Mesendoderm (in vitro differentiated cells): ENCODE measurements around the gene CREM.

Source experiments
- DNase-seq: peaks from one replicate; pipeline ENCODE4 v3.0.0; 2013
- H2AK5ac ChIP-seq: 2 replicates; pipeline ENCODE4 v1.6.1; 2013; ENCODE audit warnings: low read length, inconsistent platforms
- H2BK120ac ChIP-seq: 2 replicates; pipeline ENCODE4 v1.6.1; 2013; ENCODE audit warnings: low read depth, mild to moderate bottlenecking, low read length, moderate library complexity, mixed read lengths
- H2BK15ac ChIP-seq: replicated peaks from 2 replicates; pipeline ENCODE4 v1.6.1; 2013; ENCODE audit warnings: low read depth, mild to moderate bottlenecking, moderate library complexity
- H2BK5ac ChIP-seq: 2 replicates; pipeline ENCODE4 v1.6.1; 2013; ENCODE audit warnings: low read length, inconsistent platforms
- H3K18ac ChIP-seq: 2 replicates; pipeline ENCODE4 v1.6.1; 2013; ENCODE audit warnings: mild to moderate bottlenecking, low read length, mixed read lengths
- H3K23ac ChIP-seq: one replicate; pipeline ENCODE4 v1.6.1; 2013; ENCODE audit warnings: low read length
- H3K27ac ChIP-seq: 2 replicates; pipeline ENCODE4 v1.5.1; 2013; ENCODE audit warnings: low read depth, mild to moderate bottlenecking, inconsistent platforms, low read length, moderate library complexity
- H3K27me3 ChIP-seq: 2 replicates; pipeline ENCODE4 v1.6.1; 2013; ENCODE audit warnings: low read length, control low read depth, mild to moderate bottlenecking, inconsistent platforms; ENCODE audit not compliant: insufficient read depth, poor library complexity
- H3K36me3 ChIP-seq: 2 replicates; pipeline ENCODE4 v1.6.1; 2013; ENCODE audit warnings: low read length, inconsistent platforms; ENCODE audit not compliant: control insufficient read depth, insufficient read depth
- H3K4ac ChIP-seq: one replicate; pipeline ENCODE4 v1.6.1; 2013; ENCODE audit warnings: low read depth, mild to moderate bottlenecking, low read length, moderate library complexity
- H3K4me1 ChIP-seq: 2 replicates; pipeline ENCODE4 v1.6.1; 2013; ENCODE audit warnings: low read depth, low read length, inconsistent platforms; ENCODE audit not compliant: control insufficient read depth
- H3K4me2 ChIP-seq: 2 replicates; pipeline ENCODE4 v1.6.1; 2013; ENCODE audit warnings: low read length
- H3K4me3 ChIP-seq: 2 replicates; pipeline ENCODE4 v1.5.1; 2013; ENCODE audit warnings: mild to moderate bottlenecking, low read length
- H3K56ac ChIP-seq: one replicate; pipeline ENCODE4 v1.6.1; 2013; ENCODE audit warnings: low read length
- H3K79me1 ChIP-seq: 2 replicates; pipeline ENCODE4 v1.6.1; 2013; ENCODE audit warnings: low read length, inconsistent platforms
- H3K79me2 ChIP-seq: 2 replicates; pipeline ENCODE4 v1.6.1; 2013; ENCODE audit warnings: mild to moderate bottlenecking, low read length; ENCODE audit not compliant: control insufficient read depth, insufficient read depth
- H3K9ac ChIP-seq: 2 replicates; pipeline ENCODE4 v1.6.1; 2013; ENCODE audit warnings: low read length, inconsistent platforms
- H4K5ac ChIP-seq: one replicate; pipeline ENCODE4 v1.6.1; 2013; ENCODE audit warnings: low read length
- H4K8ac ChIP-seq: one replicate; pipeline ENCODE4 v1.6.1; 2013; ENCODE audit warnings: low read depth, mild to moderate bottlenecking, control low read depth, low read length, moderate library complexity
- WGBS: extraction: QIAGEN DNeasy Blood & Tissue Kit; methylation state at CpG from one replicate; pipeline ENCODE4 v1.1.7; 2013; ENCODE audit warnings: low lambda C conversion rate, missing lambda C conversion rate; ENCODE audit not compliant: insufficient coverage; ENCODE audit errors: extremely low coverage; 5-methylcytosine and 5-hydroxymethylcytosine counted together

Gene CREM

DNA sequence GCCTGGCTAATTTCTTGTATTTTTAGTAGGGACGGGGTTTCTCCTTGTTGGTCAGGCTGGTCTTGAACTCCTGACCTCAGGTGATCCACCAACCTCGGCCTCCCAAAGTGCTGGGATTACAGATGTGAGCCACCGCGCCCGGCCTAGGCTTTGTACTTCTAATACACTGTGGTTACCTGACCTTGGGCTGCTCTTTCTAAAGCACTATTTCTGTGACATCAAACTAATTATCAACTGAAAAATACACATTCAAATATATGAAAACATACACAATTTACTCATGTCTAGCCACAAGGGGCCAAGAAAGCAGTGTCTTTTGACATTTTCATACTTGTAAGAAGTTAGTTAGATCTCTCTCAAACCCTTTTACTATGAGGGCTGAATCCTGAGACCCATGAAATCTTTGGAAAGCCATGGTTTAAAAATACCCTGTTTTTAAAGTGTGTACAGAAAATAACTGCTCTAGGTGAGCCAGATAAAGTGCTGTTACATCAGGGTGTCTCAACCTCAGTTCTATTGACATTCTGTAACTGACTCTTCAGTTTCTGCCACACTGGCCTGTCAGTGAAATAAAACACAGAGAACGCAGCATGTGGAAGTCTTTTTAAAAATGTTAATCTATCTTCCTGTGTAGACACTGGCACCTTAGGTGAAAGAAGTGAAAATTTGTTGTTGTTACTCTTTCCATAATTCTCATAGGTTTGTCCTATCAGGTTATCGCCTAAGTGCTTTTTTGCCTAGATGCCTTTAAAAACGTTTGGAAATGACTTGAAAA is 58.8 kb downstream of the CREM start:
- H2AK5ac ChIP-seq: no peak overlapping the region

DNA sequence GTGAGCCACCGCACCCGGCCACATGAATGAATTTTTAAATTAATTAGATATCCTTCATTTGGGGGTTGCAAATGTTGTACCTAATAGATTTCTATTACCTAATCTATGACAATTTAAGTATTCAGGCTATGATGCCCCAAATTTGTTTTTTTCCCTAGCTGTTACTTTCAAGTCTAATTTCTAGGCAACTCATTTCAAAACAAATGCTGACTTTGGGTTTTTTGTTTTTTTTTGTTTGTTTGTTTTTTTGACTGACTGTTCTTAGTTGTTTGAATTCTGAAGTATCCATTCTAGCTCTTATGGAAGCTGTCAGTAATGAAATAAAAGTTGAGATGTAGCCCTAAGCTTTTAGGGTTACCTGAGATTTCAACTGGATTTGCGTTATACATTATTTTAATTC is 62.3 kb downstream of the CREM start:
- H3K4me1 ChIP-seq: peaks cover 4% of the 10 kb centered on the region
- H4K8ac ChIP-seq: no peak overlapping the region
- H2BK15ac ChIP-seq: no peak overlapping the region
- no peaks in the 10 kb centered on the region for H3K36me3 ChIP-seq
- no peak overlapping the region for H3K27ac ChIP-seq
- H3K4me3 ChIP-seq: no peak overlapping the region
- no peak overlapping the region for H2AK5ac ChIP-seq
- H3K56ac ChIP-seq: no peak overlapping the region
- H3K4me2 ChIP-seq: no peak overlapping the region
- H3K23ac ChIP-seq: no peak overlapping the region
- no peaks in the 10 kb centered on the region for H3K79me1 ChIP-seq
- no peak overlapping the region for H3K9ac ChIP-seq
- H2BK120ac ChIP-seq: no peak overlapping the region
- H3K27me3 ChIP-seq: no peaks in the 10 kb centered on the region
- WGBS: no CpG with 5 or more reads among the region's 3 CpGs
- no peak for DNase-seq
- H4K5ac ChIP-seq: no peak overlapping the region
- H2BK5ac ChIP-seq: no peak overlapping the region
- no peak overlapping the region for H3K18ac ChIP-seq
- H3K79me2 ChIP-seq: no peaks in the 10 kb centered on the region
- no peak overlapping the region for H3K4ac ChIP-seq

More for the DNA sequence above, 58.8 kb downstream of the CREM start:
- Histone ChIP-seq H3K9ac (no peak overlapping the region), H2BK15ac (no peak overlapping the region), H3K23ac (no peak overlapping the region), H3K36me3 (no peaks in the 10 kb centered on the region), H3K4me1 (no peaks in the 10 kb centered on the region), H3K18ac (no peak overlapping the region), H3K4me3 (no peak overlapping the region), H4K8ac (no peak overlapping the region), H3K79me2 (no peaks in the 10 kb centered on the region), H2BK5ac (no peak overlapping the region), H3K27ac (no peak overlapping the region), H3K4me2 (no peak overlapping the region), H4K5ac (no peak overlapping the region), H3K56ac (no peak overlapping the region), H3K79me1 (no peaks in the 10 kb centered on the region), H3K4ac (no peak overlapping the region), H2BK120ac (no peak overlapping the region), H3K27me3 (no peaks in the 10 kb centered on the region)
- no CpG with 5 or more reads among the region's 8 CpGs for WGBS
- no peak for DNase-seq

DNA sequence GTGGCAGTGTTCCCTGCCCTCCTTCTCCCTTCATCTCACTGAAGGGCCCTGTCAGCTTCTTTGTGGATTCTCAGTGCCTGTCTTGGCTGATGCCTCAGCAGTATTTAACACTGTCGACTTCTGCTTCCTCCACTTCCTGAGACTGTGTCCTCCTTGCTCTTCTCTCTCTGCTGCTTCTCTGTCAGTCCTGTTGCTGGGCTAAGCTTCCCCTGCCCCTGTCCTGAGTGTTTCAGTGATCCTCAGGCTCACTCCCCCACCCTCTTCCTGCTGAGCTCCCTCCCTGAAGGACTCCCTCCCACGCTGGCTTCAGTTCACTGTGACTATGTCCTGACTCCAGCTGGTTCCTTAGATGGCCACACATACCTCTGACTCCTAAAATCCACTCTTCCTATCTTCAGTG is 64.9 kb downstream of the CREM start:
- no peak overlapping the region for H3K23ac ChIP-seq
- no peaks in the 10 kb centered on the region for H3K27me3 ChIP-seq
- no peak overlapping the region for H3K27ac ChIP-seq
- no peaks in the 10 kb centered on the region for H3K79me2 ChIP-seq
- H4K5ac ChIP-seq: no peak overlapping the region
- H4K8ac ChIP-seq: no peak overlapping the region
- H2BK15ac ChIP-seq: no peak overlapping the region
- H3K4me1 ChIP-seq: peaks cover 6% of the 10 kb centered on the region
- no peak overlapping the region for H2AK5ac ChIP-seq
- H3K4me3 ChIP-seq: no peak overlapping the region
- no peak overlapping the region for H3K9ac ChIP-seq
- no peak overlapping the region for H2BK120ac ChIP-seq
- no peak overlapping the region for H2BK5ac ChIP-seq
- no peaks in the 10 kb centered on the region for H3K79me1 ChIP-seq
- H3K4me2 ChIP-seq: no peak overlapping the region
- DNase-seq: peak; percentile 21
- H3K4ac ChIP-seq: no peak overlapping the region
- no CpG with 5 or more reads among the region's 2 CpGs for WGBS
- H3K56ac ChIP-seq: no peak overlapping the region
- H3K18ac ChIP-seq: no peak overlapping the region
- H3K36me3 ChIP-seq: no peaks in the 10 kb centered on the region

DNA sequence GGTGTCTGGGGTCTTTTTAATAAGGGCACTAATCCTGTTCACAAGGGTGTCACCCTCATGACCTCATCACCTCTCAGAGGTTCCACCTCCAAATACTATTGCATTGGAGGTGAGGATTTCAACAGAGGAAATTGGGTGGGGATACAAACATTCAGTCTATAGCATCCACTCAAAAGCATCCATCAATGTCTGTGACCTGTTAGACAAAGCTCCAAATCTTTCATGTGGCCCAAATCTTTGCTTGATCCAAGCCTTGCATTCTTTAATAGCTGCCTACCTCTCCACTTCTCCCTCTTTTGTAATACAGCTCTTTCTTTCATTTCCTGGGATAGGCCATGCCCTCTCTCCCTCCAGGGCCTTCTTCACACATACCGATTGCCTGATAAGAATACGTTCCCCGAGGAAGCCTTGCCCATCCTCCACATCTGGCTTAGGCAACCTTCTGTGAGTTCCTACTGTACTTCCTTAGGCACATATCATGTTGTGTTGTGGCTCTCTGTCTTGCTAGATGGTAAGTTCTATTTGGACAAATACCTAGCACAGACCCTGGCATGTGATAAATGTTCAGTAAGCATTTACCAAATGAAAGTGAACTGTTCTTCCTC is 66.1 kb downstream of the CREM start:
- no peak overlapping the region for H3K18ac ChIP-seq
- peaks cover 6% of the 10 kb centered on the region for H3K4me1 ChIP-seq
- H2AK5ac ChIP-seq: no peak overlapping the region
- DNase-seq: peak; percentile 91
- H3K23ac ChIP-seq: no peak overlapping the region
- H4K5ac ChIP-seq: no peak overlapping the region
- H2BK120ac ChIP-seq: no peak overlapping the region
- no peak overlapping the region for H3K4ac ChIP-seq
- H3K79me1 ChIP-seq: no peaks in the 10 kb centered on the region
- H3K27me3 ChIP-seq: no peaks in the 10 kb centered on the region
- no peaks in the 10 kb centered on the region for H3K36me3 ChIP-seq
- no peak overlapping the region for H2BK15ac ChIP-seq
- WGBS: no CpG with 5 or more reads among the region's 3 CpGs
- H3K79me2 ChIP-seq: no peaks in the 10 kb centered on the region
- H3K27ac ChIP-seq: peak overlapping the region; percentile 5
- H4K8ac ChIP-seq: no peak overlapping the region
- no peak overlapping the region for H3K9ac ChIP-seq
- no peak overlapping the region for H3K4me2 ChIP-seq
- peak overlapping the region; percentile 17 for H3K56ac ChIP-seq
- H3K4me3 ChIP-seq: no peak overlapping the region
- no peak overlapping the region for H2BK5ac ChIP-seq

DNA sequence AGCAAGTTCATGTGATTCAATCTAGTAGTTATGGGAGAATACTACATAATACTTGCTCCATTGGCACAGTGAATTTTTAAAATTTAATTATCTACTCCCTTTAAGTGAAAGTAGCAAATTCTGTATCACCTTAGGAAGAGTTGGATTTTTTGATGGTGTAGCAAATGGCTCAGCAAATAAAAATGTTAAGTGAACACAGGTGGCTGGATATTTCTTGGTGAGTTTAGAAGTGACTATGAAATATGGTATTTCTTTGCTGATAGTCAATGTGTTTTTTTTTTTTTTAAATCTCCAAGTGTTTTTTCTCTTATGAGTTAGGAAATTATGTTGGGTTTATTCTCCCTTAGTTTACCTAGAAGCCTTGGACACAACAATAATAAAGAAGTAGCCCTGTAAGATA is 67.8 kb downstream of the CREM start:
- Histone ChIP-seq H3K4me1 (peaks cover 6% of the 10 kb centered on the region), H3K4me2 (no peak overlapping the region), H3K79me2 (no peaks in the 10 kb centered on the region), H2BK15ac (no peak overlapping the region), H4K8ac (no peak overlapping the region), H3K27ac (no peak overlapping the region), H3K23ac (no peak overlapping the region), H2BK5ac (no peak overlapping the region), H3K56ac (no peak overlapping the region), H2AK5ac (no peak overlapping the region), H4K5ac (no peak overlapping the region), H3K4me3 (no peak overlapping the region), H3K27me3 (no peaks in the 10 kb centered on the region), H2BK120ac (no peak overlapping the region), H3K36me3 (no peaks in the 10 kb centered on the region), H3K79me1 (no peaks in the 10 kb centered on the region), H3K9ac (no peak overlapping the region), H3K4ac (no peak overlapping the region), H3K18ac (no peak overlapping the region)
- no peak for DNase-seq

DNA sequence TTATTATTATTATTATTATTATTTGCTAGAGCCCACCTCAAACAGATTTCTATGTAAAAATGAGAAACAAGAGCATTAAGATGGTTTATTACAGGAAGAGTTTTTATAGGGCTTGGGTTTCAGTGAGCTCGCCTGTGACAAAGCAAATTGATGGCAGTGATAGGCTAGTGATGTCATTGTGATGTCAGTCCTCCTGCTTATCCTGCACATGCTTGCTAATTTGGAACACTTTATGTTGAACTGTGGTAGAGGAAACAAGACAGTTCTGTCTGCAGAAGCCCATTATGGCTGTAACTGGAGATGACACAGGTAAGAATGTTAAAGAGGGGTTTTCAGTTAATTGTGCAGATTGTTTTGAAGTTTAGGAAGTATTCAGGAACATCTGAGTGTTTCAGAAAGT is 68.3 kb downstream of the CREM start:
- no peak overlapping the region for H2BK15ac ChIP-seq

More for the DNA sequence above, 68.3 kb downstream of the CREM start:
- Histone ChIP-seq H3K4ac (no peak overlapping the region), H3K36me3 (no peaks in the 10 kb centered on the region), H3K4me3 (no peak overlapping the region), H3K79me2 (no peaks in the 10 kb centered on the region), H4K8ac (no peak overlapping the region), H3K27me3 (no peaks in the 10 kb centered on the region), H3K56ac (no peak overlapping the region), H3K23ac (no peak overlapping the region), H3K79me1 (no peaks in the 10 kb centered on the region), H4K5ac (no peak overlapping the region), H3K27ac (no peak overlapping the region), H3K4me2 (no peak overlapping the region), H3K4me1 (peaks cover 6% of the 10 kb centered on the region), H3K18ac (no peak overlapping the region), H2AK5ac (no peak overlapping the region), H3K9ac (no peak overlapping the region), H2BK120ac (peak overlapping the region; percentile 14), H2BK5ac (no peak overlapping the region)
- no peak for DNase-seq
- WGBS: no CpG with 5 or more reads among the region's 1 CpG
